ENCODE data around the gene CDH22.

CDH22 gene

DNA sequence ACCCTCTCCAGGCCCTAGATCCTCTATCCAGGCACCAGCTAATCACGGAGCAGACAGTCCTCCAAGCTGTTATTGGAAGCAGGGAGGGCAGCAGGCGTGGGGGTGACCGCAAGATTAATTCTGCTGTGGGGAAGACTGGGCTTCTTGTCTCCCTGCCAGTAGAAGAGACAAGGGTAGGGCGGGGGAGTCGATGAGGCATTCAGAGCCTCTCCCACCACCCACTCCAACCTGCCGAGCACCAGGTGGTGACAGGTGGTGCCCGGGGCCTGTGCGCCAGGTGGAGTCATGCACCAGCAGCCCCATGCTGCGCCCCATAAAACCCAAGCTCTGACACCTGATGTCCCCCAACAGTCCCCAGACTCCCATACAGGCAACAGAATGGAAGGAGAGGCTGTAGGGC is 89.6 kb downstream of the CDH22 start:
- no peak for DNase-seq (ENCODE audit: extremely low spot score)
- POLR2A ChIA-PET: no interaction called here
- CTCF ChIA-PET: no interaction called here
- TF ChIP-seq ZNF384 (IDR thresholded peaks at IDR 0.05): no peak
- no peak for TF ChIP-seq NFRKB (IDR thresholded peaks at IDR 0.05)
- TF ChIP-seq L3MBTL2 (conservative IDR thresholded peaks at IDR 0.05): no peak
- no peak for TF ChIP-seq HDGF (IDR thresholded peaks at IDR 0.05; ENCODE audit: borderline replicate concordance)
- no peak for TF ChIP-seq TARDBP (IDR thresholded peaks at IDR 0.05)
- TF ChIP-seq ARNT (IDR thresholded peaks at IDR 0.05): no peak
- TF ChIP-seq SP1 (IDR thresholded peaks at IDR 0.05): no peak
- TF ChIP-seq SUZ12 (IDR thresholded peaks at IDR 0.05): no peak
- no peak for TF ChIP-seq CTBP1 (IDR thresholded peaks at IDR 0.05; ENCODE audit: borderline replicate concordance)
- no peak for TF ChIP-seq FOXK2 (IDR thresholded peaks at IDR 0.05)

DNA sequence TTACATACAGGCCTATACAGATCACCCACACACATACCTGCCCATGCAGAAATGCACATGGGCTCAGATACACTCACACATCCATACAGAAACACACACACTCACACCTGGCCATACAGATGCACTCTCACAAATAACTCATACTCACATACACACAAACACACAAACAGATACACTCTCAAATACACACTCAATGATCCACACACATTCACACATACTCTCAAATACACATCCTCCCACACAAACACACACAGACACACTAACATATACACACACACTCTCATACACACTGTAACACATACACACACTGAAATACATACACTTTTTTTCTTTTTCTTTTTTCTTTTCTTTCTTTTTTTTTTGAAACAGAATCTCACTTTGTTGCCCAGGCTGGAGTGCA is 90.7 kb downstream of the CDH22 start:
- CTCF ChIA-PET: no interaction called here

DNA sequence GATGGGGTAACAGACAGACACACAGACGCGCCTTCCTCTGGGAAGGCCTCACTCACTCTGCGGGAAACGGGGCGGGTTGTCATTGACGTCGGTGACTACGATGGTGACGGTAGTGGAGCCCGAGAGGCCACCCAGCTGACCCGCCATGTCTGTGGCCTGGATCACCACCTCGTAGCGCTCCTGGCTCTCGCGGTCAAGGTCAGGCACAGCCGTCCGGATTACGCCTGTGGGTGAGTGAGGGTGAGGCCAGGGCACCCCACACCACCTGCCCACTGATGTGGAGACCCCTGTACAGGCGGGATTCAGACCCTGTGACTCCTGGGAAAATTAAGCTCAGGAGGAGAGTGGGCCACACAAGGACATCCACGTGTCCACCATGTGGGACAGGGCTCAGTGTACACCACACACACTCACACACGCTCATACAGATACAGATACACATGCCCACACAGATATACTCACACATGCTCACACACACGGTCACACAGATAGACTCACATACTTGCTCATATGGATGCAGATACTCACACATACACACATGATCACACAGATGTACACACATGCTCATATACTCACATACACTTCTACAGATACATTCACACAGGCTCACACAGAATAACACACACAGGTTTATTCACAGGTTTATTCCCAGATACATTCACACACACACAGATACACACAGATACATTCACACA is 91.4 kb downstream of the CDH22 start:
- ChIA-PET CTCF (no interaction called here), POLR2A (no interaction called here)
- no peak for TF ChIP-seq FOXK2 (IDR thresholded peaks at IDR 0.05)
- TF ChIP-seq SUZ12 (IDR thresholded peaks at IDR 0.05): no peak
- TF ChIP-seq ELF4 (IDR thresholded peaks at IDR 0.05): no peak
- no peak for TF ChIP-seq ZNF384 (IDR thresholded peaks at IDR 0.05)
- no peak for TF ChIP-seq TARDBP (IDR thresholded peaks at IDR 0.05)
- no peak for TF ChIP-seq BHLHE40 (IDR thresholded peaks at IDR 0.05; ENCODE audit: borderline replicate concordance)
- TF ChIP-seq FOXA1 (IDR thresholded peaks at IDR 0.05): no peak
- TF ChIP-seq CTBP1 (IDR thresholded peaks at IDR 0.05; ENCODE audit: borderline replicate concordance): no peak
- TF ChIP-seq ARNT (IDR thresholded peaks at IDR 0.05): no peak
- no peak for TF ChIP-seq SP1 (IDR thresholded peaks at IDR 0.05)
- TF ChIP-seq HDGF (IDR thresholded peaks at IDR 0.05; ENCODE audit: borderline replicate concordance): no peak
- no peak for TF ChIP-seq FOXM1 (IDR thresholded peaks at IDR 0.05; ENCODE audit: borderline replicate concordance)
- TF ChIP-seq L3MBTL2 (conservative IDR thresholded peaks at IDR 0.05): no peak
- TF ChIP-seq NFRKB (IDR thresholded peaks at IDR 0.05): no peak
- no peak for TF ChIP-seq LEF1 (IDR thresholded peaks at IDR 0.05; ENCODE audit: borderline replicate concordance)
- TF ChIP-seq, protein P1, sequence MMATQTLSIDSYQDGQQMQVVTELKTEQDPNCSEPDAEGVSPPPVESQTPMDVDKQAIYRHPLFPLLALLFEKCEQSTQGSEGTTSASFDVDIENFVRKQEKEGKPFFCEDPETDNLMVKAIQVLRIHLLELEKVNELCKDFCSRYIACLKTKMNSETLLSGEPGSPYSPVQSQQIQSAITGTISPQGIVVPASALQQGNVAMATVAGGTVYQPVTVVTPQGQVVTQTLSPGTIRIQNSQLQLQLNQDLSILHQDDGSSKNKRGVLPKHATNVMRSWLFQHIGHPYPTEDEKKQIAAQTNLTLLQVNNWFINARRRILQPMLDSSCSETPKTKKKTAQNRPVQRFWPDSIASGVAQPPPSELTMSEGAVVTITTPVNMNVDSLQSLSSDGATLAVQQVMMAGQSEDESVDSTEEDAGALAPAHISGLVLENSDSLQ (IDR thresholded peaks at IDR 0.05): no peak
- DNase-seq (ENCODE audit: extremely low spot score): no peak

More for the DNA sequence above, 90.7 kb downstream of the CDH22 start:
- DNase-seq (ENCODE audit: extremely low spot score): no peak
- POLR2A ChIA-PET: no interaction called here
- TF ChIP-seq ELF4 (IDR thresholded peaks at IDR 0.05): no peak
- no peak for TF ChIP-seq TARDBP (IDR thresholded peaks at IDR 0.05)
- TF ChIP-seq LEF1 (IDR thresholded peaks at IDR 0.05; ENCODE audit: borderline replicate concordance): no peak
- no peak for TF ChIP-seq ZNF384 (IDR thresholded peaks at IDR 0.05)
- TF ChIP-seq L3MBTL2 (conservative IDR thresholded peaks at IDR 0.05): no peak
- no peak for TF ChIP-seq HDGF (IDR thresholded peaks at IDR 0.05; ENCODE audit: borderline replicate concordance)

DNA sequence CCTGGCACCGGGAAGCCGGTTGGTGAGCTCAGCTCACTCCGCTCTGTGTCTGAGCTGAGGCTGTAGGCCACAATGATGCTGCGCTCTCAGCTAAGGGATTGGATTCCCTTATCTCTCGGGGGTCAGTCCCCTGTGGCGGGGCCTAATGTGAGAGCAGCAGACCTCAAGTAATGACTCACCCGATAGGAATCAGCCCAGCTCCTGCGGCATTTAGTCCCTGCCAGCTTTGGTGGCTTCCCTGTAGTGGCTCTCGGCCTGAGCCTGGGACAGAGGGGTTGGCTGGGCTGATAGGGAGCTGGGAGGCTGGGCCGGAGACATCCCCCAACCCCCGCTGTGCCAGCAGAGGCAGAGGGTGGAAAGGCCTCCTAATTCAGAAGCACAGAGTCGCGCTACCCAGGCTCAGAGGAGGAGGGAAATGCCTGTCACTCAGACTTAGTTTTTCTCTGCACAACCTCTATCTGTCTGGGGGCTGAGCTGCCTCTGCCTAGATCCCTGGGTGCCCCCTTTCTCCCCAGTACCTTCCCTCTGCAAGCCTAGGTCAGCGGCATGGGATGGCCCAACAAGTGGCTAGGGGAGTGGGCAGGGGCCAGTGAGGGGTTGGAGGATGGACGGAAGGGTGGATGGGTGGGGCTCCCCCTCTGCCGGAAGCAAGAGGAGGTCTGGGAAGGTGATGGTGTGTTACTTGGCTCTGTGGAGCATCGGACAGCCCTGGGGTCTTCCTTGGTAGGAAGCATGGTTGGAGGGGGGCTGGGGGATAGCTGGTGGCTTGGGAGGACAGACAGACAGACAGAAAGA is 92.2 kb downstream of the CDH22 start:
- POLR2A ChIA-PET: interaction anchor here (0.7 kb wide), 1 partner anchor 10 kb away, joined by 3 read pairs; no protein-coding TSS in a partner anchor
- peak; percentile 48 for DNase-seq (ENCODE audit: extremely low spot score)
- CTCF ChIA-PET: no interaction called here
- TF ChIP-seq, protein P1 (IDR thresholded peaks at IDR 0.05): peak; percentile 56
- TF ChIP-seq SUZ12 (IDR thresholded peaks at IDR 0.05): no peak

DNA sequence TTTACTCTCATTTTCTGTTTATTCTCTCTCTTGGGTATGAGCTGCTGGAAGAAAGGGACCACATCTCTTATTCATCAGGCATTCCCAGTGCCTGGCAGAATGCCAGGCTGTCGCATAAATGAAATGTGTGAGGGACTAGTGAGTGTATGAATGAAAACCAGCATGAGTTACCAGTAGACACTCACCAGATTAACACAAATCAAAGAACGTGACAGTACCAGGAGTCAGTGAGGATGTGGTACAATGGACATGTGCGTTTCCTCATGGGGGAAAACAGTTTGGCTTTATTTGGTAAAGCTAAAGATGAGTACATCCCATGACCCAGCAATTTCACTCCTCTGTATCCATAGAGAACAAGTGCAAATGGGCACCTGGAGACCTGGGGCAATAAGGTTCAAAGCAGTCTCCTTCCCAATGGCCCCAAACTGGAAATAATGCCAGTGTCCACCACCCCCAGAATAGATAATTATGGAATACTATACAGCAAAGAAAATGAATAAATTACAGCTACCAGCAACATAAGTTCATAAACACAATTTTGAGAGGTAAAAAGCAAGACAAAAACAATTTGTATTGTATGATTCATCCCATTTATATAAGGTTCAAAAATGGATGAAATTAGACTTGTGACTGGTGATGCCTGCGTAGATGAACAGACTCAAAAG is 93.3 kb downstream of the CDH22 start:
- ChIA-PET CTCF (no interaction called here), POLR2A (no interaction called here)
- DNase-seq (ENCODE audit: extremely low spot score): no peak
- TF ChIP-seq SUZ12 (IDR thresholded peaks at IDR 0.05) (no peak), TARDBP (IDR thresholded peaks at IDR 0.05) (no peak), LEF1 (IDR thresholded peaks at IDR 0.05; ENCODE audit: borderline replicate concordance) (no peak), SP1 (IDR thresholded peaks at IDR 0.05) (no peak), ZNF384 (IDR thresholded peaks at IDR 0.05) (no peak), FOXK2 (IDR thresholded peaks at IDR 0.05) (no peak), NFRKB (IDR thresholded peaks at IDR 0.05) (no peak), FOXA1 (IDR thresholded peaks at IDR 0.05) (no peak), BHLHE40 (IDR thresholded peaks at IDR 0.05; ENCODE audit: borderline replicate concordance) (no peak), CTBP1 (IDR thresholded peaks at IDR 0.05; ENCODE audit: borderline replicate concordance) (no peak), HDGF (IDR thresholded peaks at IDR 0.05; ENCODE audit: borderline replicate concordance) (no peak), FOXM1 (IDR thresholded peaks at IDR 0.05; ENCODE audit: borderline replicate concordance) (no peak), ARNT (IDR thresholded peaks at IDR 0.05) (no peak), L3MBTL2 (conservative IDR thresholded peaks at IDR 0.05) (no peak), ELF4 (IDR thresholded peaks at IDR 0.05) (no peak)
- TF ChIP-seq, protein P1 (IDR thresholded peaks at IDR 0.05): no peak
